ENCODE results near the gene TXN2.
"Not testable (repeated sequence)": the region's sequence is repeated elsewhere in the genome, so short reads cannot be mapped to it uniquely, and the experiment has no call there.

Gene TXN2

GRCh38 chr22:36425977-36426523 lies 55.4 kb downstream of the TXN2 start:
- DNase-seq: no peak

DNA sequence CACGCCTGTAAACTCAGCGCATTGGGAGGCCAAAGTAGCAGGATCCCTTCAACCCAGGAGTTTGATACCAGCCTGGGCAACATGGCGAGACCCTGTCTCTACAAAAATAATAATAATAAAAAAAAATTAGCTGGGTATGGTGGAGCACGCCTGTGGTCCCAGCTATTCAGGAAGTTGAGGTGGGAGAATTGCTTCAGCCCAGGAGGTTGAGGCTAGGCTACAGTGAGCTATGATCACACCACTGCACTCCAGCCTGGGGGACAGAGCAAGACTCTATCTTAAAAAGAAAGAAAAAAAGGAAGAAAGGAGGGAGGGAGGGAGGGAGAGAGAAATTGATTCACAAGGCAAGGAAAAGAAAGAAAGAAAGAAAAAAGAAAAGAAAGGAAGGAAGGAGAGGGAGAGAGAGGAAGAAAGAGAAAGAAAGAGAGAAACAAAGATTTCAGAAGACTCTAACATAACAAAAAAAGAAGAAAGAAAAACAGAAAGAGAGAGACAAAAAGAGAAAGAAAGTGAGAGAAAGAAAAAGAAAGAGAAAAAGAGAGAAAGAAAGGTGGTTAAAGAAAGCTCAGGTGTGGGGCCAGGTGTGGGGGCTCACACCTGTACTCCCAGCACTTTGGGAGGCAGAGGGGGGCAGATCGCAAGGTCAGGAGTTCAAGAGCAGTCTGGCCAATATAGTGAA lies 56.4 kb downstream of the TXN2 start:
- no peak for DNase-seq

DNA sequence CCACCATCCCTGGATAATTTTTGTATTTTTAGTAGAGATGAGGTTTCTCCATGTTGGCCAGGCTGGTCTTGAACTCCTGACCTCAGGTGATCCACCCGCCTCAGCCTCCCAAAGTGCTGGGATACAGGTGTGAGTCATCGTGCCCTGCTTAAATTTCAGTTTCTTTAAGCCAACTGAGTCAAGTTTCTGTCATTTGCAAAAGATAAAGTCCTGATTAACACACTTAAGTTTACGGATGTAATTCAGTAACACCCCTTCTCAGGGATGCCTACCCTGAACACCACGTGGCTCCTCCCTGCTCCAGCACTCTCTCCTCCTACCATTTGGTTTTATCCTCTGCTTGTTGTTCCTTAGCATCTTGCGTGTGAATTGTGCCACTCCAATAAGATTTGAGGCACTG lies 57.0 kb downstream of the TXN2 start:
- not testable (repeated sequence) for DNase-seq

DNA sequence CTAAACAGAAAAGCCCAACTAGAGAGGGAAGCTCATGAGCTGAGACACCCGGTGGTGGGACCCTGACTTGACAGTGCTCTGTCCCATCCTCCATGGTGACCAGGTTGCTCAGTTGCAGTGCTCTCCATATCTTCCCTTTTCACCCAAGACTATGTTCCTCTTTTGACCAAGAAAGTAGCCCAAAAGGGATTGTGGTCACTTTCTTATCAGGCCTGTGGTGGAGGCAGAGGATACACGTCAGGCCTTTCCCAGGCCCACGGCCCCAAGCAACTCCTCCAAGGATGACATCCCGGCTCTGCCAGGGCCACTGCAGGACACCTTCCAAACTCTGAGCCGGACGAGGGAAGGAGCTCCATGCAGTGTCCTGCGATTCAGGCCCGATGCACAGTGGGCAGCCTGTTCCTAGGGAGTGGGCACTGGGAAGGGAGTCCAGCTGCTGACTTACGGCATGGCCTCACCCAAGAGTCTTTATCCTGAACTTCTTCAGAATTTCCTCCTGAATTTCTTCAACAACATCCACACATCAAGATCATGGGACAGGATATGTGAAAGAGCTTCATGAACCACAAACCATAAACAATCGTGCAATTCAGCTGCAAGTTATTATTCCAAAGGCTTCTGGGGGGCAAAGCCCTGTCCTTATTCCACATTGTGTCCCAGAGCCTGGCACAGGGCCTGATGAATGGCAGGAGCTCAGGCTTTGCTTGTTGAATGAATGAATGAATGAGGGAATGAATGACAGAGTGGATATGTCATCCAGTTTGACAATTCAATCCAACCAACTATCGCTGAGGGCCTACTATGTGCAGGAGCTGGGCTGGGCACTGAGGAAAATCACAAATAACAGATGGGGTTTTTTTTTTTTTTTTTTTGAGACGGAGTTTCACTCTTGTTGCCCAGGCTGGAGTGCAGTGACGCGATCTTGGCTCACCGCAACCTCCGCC lies 57.7 kb downstream of the TXN2 start:
- no peak for DNase-seq

GRCh38 chr22:36422287-36423014 lies 59.0 kb downstream of the TXN2 start:
- DNase-seq: no peak

DNA sequence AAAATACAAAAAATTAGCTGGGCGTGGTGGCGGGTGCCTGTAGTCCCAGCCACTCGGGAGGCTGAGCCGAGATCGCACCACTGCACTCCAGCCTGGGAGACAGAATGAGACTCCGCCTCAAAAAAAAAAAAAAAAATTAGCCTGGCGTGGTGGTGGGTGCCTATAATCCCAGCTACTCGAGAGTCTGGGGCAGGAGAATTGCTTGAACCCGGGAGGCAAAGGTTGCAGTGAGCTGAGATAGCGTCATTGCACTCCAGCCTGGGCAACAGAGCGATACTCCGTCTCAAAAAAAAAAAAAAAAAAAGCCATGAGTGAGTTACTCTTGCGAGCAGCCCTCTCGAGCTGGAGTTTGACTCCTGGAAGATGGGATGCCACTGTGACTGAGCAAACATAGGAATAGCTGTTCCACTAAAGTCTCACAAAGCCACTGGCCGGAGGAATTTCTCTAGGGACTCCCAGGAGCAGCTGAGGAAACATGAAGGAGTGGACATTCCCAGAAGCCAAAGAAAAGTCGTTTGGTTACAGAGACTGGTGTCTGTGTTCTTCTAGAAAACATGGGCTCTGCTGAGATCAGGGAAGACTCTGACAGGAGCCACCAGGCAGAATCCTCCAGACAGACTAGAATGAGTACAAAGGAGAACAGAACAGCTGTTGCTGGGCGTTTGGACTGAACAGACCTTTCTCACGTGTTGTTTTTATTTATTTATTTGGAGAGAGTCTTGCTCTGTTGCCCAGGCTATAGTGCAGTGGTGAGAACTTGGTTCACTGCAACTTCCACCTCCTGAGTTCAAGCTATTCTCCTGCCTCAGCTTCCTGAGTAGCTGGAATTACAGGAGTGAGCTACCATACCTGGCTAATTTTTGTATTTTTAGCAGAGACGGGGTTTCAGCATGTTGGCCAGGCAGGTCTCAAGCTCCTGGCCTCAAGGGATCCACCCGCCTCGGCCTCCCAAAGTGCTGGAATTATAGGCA lies 61.2 kb downstream of the TXN2 start:
- no peak for DNase-seq

GRCh38 chr22:36419177-36419911 lies 62.1 kb downstream of the TXN2 start:
- DNase-seq: no peak

GRCh38 chr22:36417281-36417686 lies 64.2 kb downstream of the TXN2 start:
- no peak for DNase-seq
